Right lobe of liver (tissue), 6 donors: ENCODE measurements around the gene PPP1R37. TPM values are rescaled to one million over a fixed set of nuclear protein-coding genes. Genes with fewer than 3 reads are reported as not detected.

Experiments
- ATAC-seq, 4 donors: fragments of 200-7000 bp; cut with Tn5 transposase; one replicate each; pipeline ENCODE4 v1.9.1; 2020; ENCODE audit warnings: mild to moderate bottlenecking in 4 of 4, moderate library complexity in 4 of 4
- DNase-seq, 3 donors: peaks; one replicate each; pipeline ENCODE4 v3.0.0-alpha.2; 2020
- H3K27ac ChIP-seq, 3 donors: fragments of 200-600 bp; one replicate each; pipeline ENCODE4 v1.8.0; 2022
- H3K27me3 ChIP-seq, 2 donors: fragments of 200-600 bp; one replicate each; pipeline ENCODE4 v1.8.0; 2022
- H3K36me3 ChIP-seq, 4 donors: fragments of 200-600 bp; sonication (generic) in 1 of 4; one replicate each; pipeline versions ENCODE4 v1.5.1 to v1.8.0; 2017 to 2022; ENCODE audit warnings: control low read depth in 1 of 4
- H3K4me1 ChIP-seq, 4 donors: fragments of 200-600 bp; sonication (generic) in 1 of 4; one replicate each; pipeline versions ENCODE4 v1.5.1 to v1.8.0; 2017 to 2022; ENCODE audit warnings: control low read depth in 1 of 4
- H3K4me3 ChIP-seq, 3 donors: fragments of 200-600 bp; one replicate each; pipeline ENCODE4 v1.8.0; 2022
- H3K9me3 ChIP-seq, 4 donors: fragments of 200-600 bp; sonication (generic) in 1 of 4; one replicate each; pipeline versions ENCODE4 v1.5.1 to v1.8.0; 2017 to 2022; ENCODE audit warnings: control low read depth in 1 of 4
- POLR2A ChIP-seq: fragments of 450-650 bp; IDR thresholded peaks from one replicate; pipeline ENCODE4 v1.6.1; 2017; ENCODE audit warnings: antibody characterized with exemption, mild to moderate bottlenecking
- WGBS: methylation state at CpG from one replicate; pipeline ENCODE4 v1.1.6; 2018; ENCODE audit warnings: low coverage, low lambda C conversion rate; ENCODE audit not compliant: insufficient coverage; ENCODE audit errors: missing lambda C conversion rate; 5-methylcytosine and 5-hydroxymethylcytosine counted together
- intact Hi-C, 2 donors: fragments of 100-400 bp; cut with DNase I; formaldehyde crosslinking; loops; one replicate each; pipeline versions ENCODE4 v1.11.2 to v1.14.1; 2022
- total RNA-seq, 6 experiments: library from RNA; depleted of rRNA in 2 of 6; stranded (reverse); fragments of >200 nt in 2 of 6; fragmentation: NEBNext Ultra II Directional in 3 of 6; extraction: Animal tissue kit (Norgen Biotek cat#: 25700) in 3 of 6; gene quantifications; one replicate each; pipeline versions ENCODE4 v1.1.0 to v1.2.4, GENCODE V29; 2016 to 2023
- TF ChIP-seq, protein P1 (sequence below), 4 donors: fragments of 200-600 bp in 3 of 4; fragments of 450-650 bp in 1 of 4; IDR thresholded peaks; one replicate each; pipeline versions ENCODE4 v1.5.1 to v1.8.0; 2016 to 2022; ENCODE audit warnings: antibody characterized with exemption in 4 of 4, mild to moderate bottlenecking in 2 of 4
- donor health status: DM: no; HTN: yes; CAD: no.
- donor health status: DM: no; HTN: no; CAD: no.
- donor health status: DM: no; HTN: no; CAD: no.
- donor health status: DM: no; HTN: yes; CAD: no.
- donor health status: DM: no; HTN: yes; CAD: no.

The PPP1R37 gene
- total RNA-seq, 6 experiments from 2014 or later: 10.1 to 14.3 (median 11.0) TPM

DNA sequence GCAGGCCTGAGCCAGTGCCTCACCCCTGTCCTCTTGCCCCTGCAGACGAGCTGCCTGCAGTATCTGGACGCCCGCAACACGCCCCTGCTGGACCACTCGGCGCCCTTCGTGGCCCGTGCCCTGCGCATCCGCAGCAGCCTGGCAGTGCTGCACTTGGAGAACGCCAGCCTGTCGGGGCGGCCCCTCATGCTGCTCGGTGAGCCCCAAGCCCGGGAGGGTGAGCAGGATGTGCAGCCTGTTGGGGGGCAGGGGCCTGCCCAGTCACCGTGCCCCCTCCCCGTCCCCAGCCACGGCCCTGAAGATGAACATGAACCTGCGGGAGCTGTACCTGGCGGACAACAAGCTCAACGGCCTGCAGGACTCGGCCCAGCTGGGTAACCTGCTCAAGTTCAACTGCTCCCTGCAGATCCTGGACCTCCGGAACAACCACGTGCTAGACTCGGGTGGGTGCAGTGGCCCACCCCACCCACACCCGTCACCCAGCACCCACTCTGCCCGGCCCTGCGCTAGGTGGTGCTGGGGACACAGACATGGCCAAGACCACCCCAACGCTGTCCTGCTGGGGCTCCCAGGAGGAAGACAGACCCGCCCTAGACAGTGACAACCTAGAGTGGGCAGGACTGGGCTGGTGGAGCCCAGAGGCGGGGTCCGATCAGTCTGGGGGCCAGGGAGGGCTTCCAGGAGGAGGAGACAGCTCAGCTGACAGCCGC lies 49.2 kb downstream of the PPP1R37 start:
- intact Hi-C loops: no loop called here
- no peaks in the 10 kb centered on the region for H3K4me1 ChIP-seq
- WGBS: 90% methylated on average over 7 of the region's 33 CpGs
- H3K36me3 ChIP-seq: peaks cover 0 to 13% (median 0%) of the 10 kb centered on the region in 4 donors
- H3K27me3 ChIP-seq: no peaks in the 10 kb centered on the region
- no peak overlapping the region for H3K27ac ChIP-seq
- DNase-seq (no peak), ATAC-seq (no peak)
- TF ChIP-seq, protein P1, sequence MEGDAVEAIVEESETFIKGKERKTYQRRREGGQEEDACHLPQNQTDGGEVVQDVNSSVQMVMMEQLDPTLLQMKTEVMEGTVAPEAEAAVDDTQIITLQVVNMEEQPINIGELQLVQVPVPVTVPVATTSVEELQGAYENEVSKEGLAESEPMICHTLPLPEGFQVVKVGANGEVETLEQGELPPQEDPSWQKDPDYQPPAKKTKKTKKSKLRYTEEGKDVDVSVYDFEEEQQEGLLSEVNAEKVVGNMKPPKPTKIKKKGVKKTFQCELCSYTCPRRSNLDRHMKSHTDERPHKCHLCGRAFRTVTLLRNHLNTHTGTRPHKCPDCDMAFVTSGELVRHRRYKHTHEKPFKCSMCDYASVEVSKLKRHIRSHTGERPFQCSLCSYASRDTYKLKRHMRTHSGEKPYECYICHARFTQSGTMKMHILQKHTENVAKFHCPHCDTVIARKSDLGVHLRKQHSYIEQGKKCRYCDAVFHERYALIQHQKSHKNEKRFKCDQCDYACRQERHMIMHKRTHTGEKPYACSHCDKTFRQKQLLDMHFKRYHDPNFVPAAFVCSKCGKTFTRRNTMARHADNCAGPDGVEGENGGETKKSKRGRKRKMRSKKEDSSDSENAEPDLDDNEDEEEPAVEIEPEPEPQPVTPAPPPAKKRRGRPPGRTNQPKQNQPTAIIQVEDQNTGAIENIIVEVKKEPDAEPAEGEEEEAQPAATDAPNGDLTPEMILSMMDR (IDR thresholded peaks at IDR 0.05): no peak
- TF ChIP-seq POLR2A: no peak
- no peaks in the 10 kb centered on the region for H3K9me3 ChIP-seq
- H3K4me3 ChIP-seq: no peak overlapping the region

DNA sequence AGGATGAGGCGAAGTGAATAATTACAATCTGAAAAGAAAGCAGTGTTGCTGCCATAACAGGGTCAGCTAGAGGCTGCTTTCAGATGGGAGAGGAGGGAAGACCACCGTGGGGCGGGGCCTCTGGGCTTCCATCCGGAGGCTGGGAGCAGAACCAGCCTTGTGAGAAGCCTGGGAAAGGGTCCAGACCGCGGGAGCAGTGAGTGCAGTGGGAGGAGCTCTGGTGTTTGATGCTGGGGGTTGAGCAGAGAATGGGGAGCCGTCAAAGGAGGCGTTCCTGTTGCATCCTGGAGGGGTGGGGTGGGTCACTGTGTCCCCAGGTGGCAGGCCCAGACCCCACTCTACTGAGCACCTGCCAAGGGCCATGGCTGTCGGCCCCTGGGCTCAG lies 49.7 kb downstream of the PPP1R37 start:
- H3K9me3 ChIP-seq: no peaks in the 10 kb centered on the region
- H3K36me3 ChIP-seq: peaks cover 0 to 13% (median 0%) of the 10 kb centered on the region in 4 donors
- no peak for TF ChIP-seq POLR2A
- TF ChIP-seq, protein P1 (IDR thresholded peaks at IDR 0.05): no peak
- no peak overlapping the region for H3K4me3 ChIP-seq
- no peak overlapping the region for H3K27ac ChIP-seq
- intact Hi-C loops: no loop called here
- DNase-seq: no peak
- ATAC-seq: no peak
- 90% methylated on average over 5 of the region's 9 CpGs for WGBS
- no peaks in the 10 kb centered on the region for H3K4me1 ChIP-seq
- H3K27me3 ChIP-seq: no peaks in the 10 kb centered on the region

DNA sequence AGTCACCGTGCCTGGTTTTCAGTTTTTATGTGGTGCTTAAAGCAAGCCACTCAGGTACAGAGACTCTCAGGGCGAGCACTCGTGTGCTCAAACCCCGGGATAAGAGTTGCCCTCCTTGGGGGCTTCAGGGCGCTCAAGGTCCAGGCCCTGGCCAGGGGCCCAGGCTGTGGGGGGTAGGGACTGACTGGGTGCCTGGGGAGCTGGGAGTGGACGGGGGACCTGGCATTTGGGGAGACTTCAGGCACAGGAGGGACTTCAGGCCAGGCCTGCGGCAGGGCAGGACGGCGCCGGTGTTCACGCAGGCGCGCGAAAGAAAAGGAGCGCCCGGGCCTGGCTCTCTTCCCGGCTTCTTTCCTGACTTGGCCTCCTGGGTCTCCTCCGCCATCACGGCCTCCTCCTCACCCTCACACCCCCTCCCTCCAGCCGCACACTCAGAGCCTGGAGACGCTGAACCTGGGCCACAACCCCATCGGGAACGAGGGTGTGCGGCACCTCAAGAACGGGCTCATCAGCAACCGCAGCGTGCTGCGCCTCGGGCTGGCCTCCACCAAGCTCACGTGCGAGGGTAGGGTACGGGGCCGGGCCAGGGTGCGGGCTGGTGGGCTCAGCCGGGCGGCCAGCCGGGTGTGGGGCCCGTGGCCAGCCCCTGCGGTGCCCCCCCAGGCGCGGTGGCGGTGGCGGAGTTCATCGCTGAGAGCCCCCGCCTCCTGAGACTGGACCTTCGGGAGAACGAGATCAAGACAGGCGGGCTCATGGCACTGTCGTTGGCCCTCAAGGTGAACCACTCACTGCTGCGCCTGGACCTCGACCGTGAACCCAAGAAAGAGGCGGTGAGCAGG lies 51.7 kb downstream of the PPP1R37 start:
- Histone ChIP-seq H3K27me3 (no peaks in the 10 kb centered on the region), H3K36me3 (peaks cover 0 to 13% (median 0%) of the 10 kb centered on the region in 4 donors), H3K27ac (no peak overlapping the region), H3K4me3 (no peak overlapping the region), H3K9me3 (no peaks in the 10 kb centered on the region), H3K4me1 (no peaks in the 10 kb centered on the region)
- no peak for DNase-seq
- intact Hi-C loops: no loop called here
- 98% methylated on average over 19 of the region's 53 CpGs for WGBS
- no peak for ATAC-seq
- TF ChIP-seq, protein P1 (IDR thresholded peaks at IDR 0.05): no peak
- TF ChIP-seq POLR2A: no peak

GRCh38 chr19:45145270-45146189 lies 52.6 kb downstream of the PPP1R37 start:
- Histone ChIP-seq H3K27me3 (no peaks in the 10 kb centered on the region), H3K4me1 (no peaks in the 10 kb centered on the region), H3K27ac (no peak overlapping the region), H3K4me3 (no peak overlapping the region), H3K36me3 (peaks cover 0 to 13% (median 0%) of the 10 kb centered on the region in 4 donors), H3K9me3 (no peaks in the 10 kb centered on the region)
- 100% methylated on average over 10 of the region's 54 CpGs for WGBS
- intact Hi-C loops: no loop called here
- no peak for DNase-seq
- no peak for ATAC-seq
- TF ChIP-seq, protein P1 (IDR thresholded peaks at IDR 0.05): no peak
- TF ChIP-seq POLR2A: no peak
